OCI-M2 (cell line): ENCODE data around the gene TTLL12.
"Not testable (repeated sequence)": the region's sequence is repeated elsewhere in the genome, so short reads cannot be mapped to it uniquely, and the experiment has no call there.

Experiments
- DNase-seq: peaks from one replicate; lab custom pipeline; 2025; ENCODE audit not compliant: unreplicated experiment; lab: John Stamatoyannopoulos, UW

TTLL12 gene

GRCh38 chr22:43156413-43156812, 30.5 kb downstream of the TTLL12 start:
- no peak for DNase-seq

- no peak for DNase-seq
Observed at GRCh38 chr22:43155789-43156188, 31.1 kb downstream of the TTLL12 start.

GRCh38 chr22:43154887-43155536, 31.9 kb downstream of the TTLL12 start:
- no peak for DNase-seq

- no peak for DNase-seq
Observed at GRCh38 chr22:43153899-43154298, 33.0 kb downstream of the TTLL12 start.

- DNase-seq, result no peak
Observed at GRCh38 chr22:43152357-43153071, 34.4 kb downstream of the TTLL12 start.

- DNase-seq, result no peak
Observed at GRCh38 chr22:43152003-43152356, 35.0 kb downstream of the TTLL12 start.

GRCh38 chr22:43151251-43152002, 35.5 kb downstream of the TTLL12 start, which contains the start of gene TSPO:
TSPO (plus strand) TSS chr22:43151559; CDS start chr22:43159239, 7,680 bp downstream.
- DNase-seq, result no peak

- no peak for DNase-seq
Observed at GRCh38 chr22:43150731-43151206, 36.2 kb downstream of the TTLL12 start.

GRCh38 chr22:43148581-43148980, 38.4 kb downstream of the TTLL12 start:
- no peak for DNase-seq

- no peak for DNase-seq
Observed at GRCh38 chr22:43147821-43148220, 39.1 kb downstream of the TTLL12 start.

GRCh38 chr22:43146332-43146731, 40.6 kb downstream of the TTLL12 start:
- DNase-seq, result not testable (repeated sequence)

GRCh38 chr22:43145371-43145770, 41.6 kb downstream of the TTLL12 start:
- DNase-seq, result not testable (repeated sequence)

GRCh38 chr22:43144949-43145348, 42.0 kb downstream of the TTLL12 start:
- no peak for DNase-seq

GRCh38 chr22:43142880-43143562, 43.9 kb downstream of the TTLL12 start, which contains the start of gene MCAT:
MCAT (minus strand) TSS chr22:43143398; CDS start chr22:43143348, 50 bp downstream.
- peak; percentile 28 for DNase-seq

- no peak for DNase-seq
Observed at GRCh38 chr22:43136801-43137200, 50.1 kb downstream of the TTLL12 start.

- DNase-seq, result no peak
Observed at GRCh38 chr22:43136255-43136654, 50.7 kb downstream of the TTLL12 start.

- DNase-seq, result no peak
Observed at GRCh38 chr22:43135565-43135964, 51.4 kb downstream of the TTLL12 start.

GRCh38 chr22:43134553-43134952, 52.4 kb downstream of the TTLL12 start:
- DNase-seq, result no peak

- no peak for DNase-seq
Observed at GRCh38 chr22:43133401-43133800, 53.5 kb downstream of the TTLL12 start.

GRCh38 chr22:43131773-43132501, 55.0 kb downstream of the TTLL12 start:
- no peak for DNase-seq
